GM21528 (cell line): ENCODE measurements around the gene CA11.

Experiments used
- ATAC-seq: cut with Tn5 transposase; IDR thresholded peaks from one replicate; pipeline ENCODE4 v1.9.1; 2021; ENCODE audit warnings: mild to moderate bottlenecking, moderate library complexity; ENCODE audit not compliant: unreplicated experiment, low FRiP score

The CA11 gene

DNA sequence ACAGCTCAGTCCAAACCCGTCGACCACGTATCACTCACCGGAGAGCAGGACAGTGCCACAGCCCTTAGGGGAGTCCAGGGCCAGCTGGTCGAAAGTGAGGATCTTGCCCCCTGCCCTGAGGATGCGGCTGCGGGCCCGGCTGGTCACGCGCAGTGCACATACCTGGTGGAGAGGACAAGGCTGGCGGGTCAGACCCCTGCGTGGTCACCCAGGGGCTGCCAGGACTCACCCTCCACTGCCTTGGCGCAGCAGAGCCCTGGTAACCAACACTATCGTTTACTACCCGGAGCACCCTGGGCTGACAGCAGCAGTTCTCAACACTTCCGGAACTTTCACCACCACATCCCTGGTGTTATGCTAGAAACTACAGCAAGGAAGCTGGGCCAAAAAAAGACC, 29.9 kb downstream of the CA11 start:
- ATAC-seq = no peak

DNA sequence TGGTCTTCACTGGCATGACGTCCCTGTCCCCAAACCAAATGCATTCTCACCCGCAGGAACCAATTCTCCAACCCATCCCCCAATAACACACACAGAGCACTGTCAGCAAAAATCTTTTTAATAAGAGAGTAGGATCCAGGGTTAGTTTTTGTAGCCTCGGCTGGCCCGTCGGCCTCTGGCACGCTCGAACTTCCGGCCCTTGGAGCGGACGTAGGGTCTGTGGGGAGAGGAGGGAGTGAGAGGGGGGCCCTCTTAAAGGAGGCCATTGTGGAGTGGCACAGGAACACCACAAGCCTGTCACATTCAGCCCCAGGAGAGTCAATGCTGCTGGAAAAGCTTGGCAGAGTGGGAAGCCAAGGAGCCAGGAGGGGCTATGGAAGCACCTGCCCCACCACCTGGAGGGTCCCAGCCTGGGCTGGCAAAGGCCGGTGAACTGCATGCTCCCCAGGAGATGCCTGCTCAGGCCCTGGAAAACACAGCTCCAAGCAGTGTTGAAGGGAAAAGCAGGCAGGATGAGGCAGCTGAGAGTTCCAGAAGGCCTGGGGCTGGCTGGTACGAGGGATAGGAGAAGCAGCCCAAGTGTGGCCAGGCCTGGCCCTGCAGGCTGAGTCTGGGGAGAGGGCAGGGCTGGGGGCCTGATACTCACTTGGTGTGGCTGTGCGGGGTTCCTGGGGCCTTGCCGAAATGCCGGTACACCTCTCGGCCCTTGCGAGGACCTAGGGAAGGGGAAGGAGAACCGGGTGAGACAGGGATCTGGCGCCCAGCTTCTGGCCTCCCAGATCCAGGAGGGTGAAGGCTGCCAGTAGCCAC, 30.6 kb downstream of the CA11 start:
- no peak for ATAC-seq

GRCh38 chr19:48614436-48615230, 31.4 kb downstream of the CA11 start, which contains the start of gene FAM83E:
Gene FAM83E (minus strand): TSS chr19:48615076. CDS start chr19:48613372, 1,704 bp downstream.
- ATAC-seq = no peak

- no peak for ATAC-seq
Measured at GRCh38 chr19:48613852-48614435, 32.0 kb downstream of the CA11 start.

- no peak for ATAC-seq
Measured at GRCh38 chr19:48613024-48613851, 32.7 kb downstream of the CA11 start.

- no peak for ATAC-seq
Measured at GRCh38 chr19:48611872-48612271, 34.1 kb downstream of the CA11 start.

- ATAC-seq = no peak
Measured at GRCh38 chr19:48609571-48610108, 36.3 kb downstream of the CA11 start.

- peak; percentile 46 for ATAC-seq
Measured at GRCh38 chr19:48608798-48609263, 37.2 kb downstream of the CA11 start.

DNA sequence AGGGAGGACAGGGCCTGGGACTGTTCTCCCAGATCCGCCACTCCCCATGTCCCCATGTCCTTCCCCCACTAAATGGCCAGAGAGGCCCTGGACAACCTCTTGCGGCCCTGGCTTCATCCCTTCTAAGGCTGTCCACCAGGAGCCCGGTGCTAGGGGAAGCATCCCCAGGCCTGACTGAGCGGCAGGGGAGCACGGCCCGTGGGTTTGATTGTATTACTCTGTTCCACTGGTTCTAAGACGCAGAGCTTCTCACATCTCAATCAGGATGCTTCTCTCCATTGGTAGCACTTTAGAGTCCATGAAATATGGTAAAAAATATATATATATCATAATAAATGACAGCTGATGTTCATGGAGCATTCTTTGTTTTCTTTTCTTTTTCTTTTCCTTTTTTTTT, 38.6 kb downstream of the CA11 start:
- no peak for ATAC-seq

GRCh38 chr19:48606463-48607358, 39.3 kb downstream of the CA11 start, which contains the start of gene SPACA4:
Gene SPACA4 (plus strand): TSS chr19:48606742. CDS start chr19:48606979, 237 bp downstream.
- ATAC-seq = no peak

- ATAC-seq = no peak
Measured at GRCh38 chr19:48603850-48604249, 42.1 kb downstream of the CA11 start.

- ATAC-seq = no peak
Measured at GRCh38 chr19:48603449-48603848, 42.5 kb downstream of the CA11 start.

GRCh38 chr19:48603001-48603400, 43.0 kb downstream of the CA11 start:
- no peak for ATAC-seq

GRCh38 chr19:48600679-48601417, 45.1 kb downstream of the CA11 start:
- ATAC-seq = no peak

GRCh38 chr19:48598996-48599700, 46.8 kb downstream of the CA11 start:
- no peak for ATAC-seq

DNA sequence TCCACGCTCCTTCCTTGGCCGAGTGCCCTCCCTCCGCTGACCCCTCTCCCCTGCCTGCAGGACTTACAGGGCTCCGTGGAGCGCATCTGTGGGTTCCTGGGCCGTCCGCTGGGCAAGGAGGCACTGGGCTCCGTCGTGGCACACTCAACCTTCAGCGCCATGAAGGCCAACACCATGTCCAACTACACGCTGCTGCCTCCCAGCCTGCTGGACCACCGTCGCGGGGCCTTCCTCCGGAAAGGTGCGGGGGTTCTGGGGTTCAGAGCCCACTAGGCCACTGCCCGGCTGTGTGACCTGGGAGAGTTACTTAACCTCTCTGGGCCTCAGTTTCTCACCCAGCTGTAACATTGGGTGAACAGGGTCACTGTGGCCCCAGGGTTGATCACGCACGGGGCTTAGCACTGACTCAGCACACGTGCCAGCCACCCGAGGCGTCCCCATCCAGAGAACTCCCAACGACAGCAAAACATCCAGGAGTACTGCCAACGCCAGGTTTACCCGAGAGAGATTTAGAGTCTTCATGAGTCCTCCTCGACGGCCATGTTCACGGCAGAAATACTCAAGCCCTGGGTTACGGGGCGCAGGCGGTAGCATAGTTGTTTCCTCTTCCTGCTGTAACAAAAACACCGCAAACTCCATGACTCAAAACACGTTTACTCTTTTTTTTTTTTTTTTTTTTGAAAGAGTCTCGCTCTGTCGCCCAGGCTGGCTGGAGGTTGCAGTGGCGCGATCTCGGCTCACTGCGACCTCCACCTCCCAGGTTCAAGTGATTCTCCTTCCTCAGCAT, 49.1 kb downstream of the CA11 start:
- ATAC-seq = no peak

GRCh38 chr19:48596237-48596636, 49.8 kb downstream of the CA11 start:
- ATAC-seq = no peak
